GM18520 (cell line): ENCODE results near the gene UQCC2.

Experiments
- ATAC-seq: cut with Tn5 transposase; IDR thresholded peaks from one replicate; pipeline ENCODE4 v1.9.1; 2021; ENCODE audit not compliant: unreplicated experiment

Gene UQCC2

GRCh38 chr6:33708516-33709204 is 2.8 kb downstream of the UQCC2 start:
- no peak for ATAC-seq

- no peak for ATAC-seq
These were observed 3.7 kb downstream of the UQCC2 start for GRCh38 chr6:33707771-33708170.

GRCh38 chr6:33705955-33706725 is 5.4 kb downstream of the UQCC2 start:
- ATAC-seq = no peak

DNA sequence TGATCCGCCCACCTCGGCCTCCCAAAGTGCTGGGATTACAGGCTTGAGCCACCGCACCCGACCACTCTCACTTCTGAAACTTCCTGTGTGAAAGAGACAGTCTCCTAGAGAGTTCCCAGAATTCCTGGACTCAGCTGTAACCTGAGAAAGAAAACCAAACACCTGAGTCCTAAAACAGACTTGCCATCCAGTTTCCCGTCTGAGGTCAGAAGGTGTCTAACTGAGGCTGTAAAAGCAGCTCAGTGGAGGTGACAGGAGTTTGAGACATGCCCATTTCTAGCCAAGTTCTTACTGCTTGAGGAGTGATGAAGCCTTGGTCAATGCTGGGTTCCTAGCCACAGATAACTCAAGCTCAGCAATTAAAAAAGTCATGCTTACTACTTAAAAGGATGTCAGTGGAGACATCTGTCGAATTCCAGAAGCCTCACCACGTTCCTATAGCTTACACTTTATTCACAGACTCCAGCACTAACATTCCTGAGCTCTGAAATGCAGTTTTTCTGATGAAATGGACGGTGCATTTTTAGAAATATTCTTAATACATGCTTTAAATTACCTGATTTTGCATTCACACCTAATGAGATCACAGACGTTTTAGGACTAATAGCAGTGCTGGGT is 6.1 kb downstream of the UQCC2 start:
- no peak for ATAC-seq

- no peak for ATAC-seq
These were observed 7.1 kb downstream of the UQCC2 start for GRCh38 chr6:33704215-33705066.

DNA sequence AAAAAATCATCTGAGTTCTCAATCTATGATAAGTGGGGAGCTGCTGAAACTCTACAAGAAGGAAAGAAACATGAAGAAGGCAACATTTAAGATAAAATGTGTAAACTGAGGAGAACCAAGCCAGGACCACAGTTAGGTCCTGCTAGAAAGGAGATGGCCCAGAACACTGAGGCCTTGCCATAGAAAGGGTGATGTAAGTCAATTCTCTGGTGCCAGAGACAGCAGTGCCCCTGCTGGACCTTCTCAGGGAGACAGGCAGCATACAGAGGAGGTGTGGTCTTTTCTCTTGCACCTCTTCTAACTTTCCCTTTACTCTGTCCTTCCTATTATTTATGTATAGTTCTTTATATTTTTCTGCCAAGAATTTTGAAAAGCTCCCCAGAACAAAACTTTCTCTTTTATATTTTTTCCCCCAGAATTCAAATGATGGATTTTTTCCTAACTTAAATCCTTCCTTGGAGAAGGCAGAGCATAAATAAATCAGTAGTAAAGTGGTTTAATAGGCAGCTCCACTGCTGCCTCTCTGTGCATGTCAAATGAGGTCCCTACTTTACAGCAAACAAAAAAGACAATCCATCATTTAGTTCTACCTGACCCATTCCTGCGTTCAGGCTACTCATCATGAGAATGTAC is 9.0 kb downstream of the UQCC2 start:
- ATAC-seq = no peak

DNA sequence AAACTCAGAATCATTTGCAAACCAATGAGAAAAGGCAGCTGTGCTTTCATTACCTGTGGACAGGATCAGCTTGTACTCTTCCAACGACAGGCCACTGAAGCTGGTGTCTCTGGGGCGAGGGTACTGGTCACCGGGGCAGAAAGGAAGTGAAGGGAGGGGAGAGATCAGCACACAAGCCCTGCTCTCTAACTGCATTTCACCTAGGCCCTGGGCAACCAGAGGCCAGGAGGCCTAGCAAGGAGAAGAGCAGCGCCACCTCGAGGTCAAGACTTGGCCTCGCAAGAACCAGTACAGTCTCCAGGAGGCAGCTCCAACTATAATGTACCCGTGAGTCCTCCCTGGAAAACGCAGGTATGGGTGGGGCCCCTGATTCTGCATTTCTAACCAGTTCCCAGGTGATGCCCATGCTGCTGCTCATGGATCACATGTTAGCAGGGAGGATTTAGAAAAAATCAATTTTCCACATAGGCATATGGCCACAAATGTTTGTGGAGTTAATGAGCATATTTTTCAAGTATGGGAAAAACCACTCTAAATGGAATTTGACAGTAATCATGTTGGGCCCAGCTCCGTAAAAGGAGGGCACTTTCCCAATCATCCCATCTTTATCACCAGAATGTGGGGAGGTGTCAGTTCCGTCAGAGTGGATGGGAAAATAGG is 11.0 kb downstream of the UQCC2 start:
- ATAC-seq = no peak

GRCh38 chr6:33699739-33700138 is 11.8 kb downstream of the UQCC2 start:
- no peak for ATAC-seq

DNA sequence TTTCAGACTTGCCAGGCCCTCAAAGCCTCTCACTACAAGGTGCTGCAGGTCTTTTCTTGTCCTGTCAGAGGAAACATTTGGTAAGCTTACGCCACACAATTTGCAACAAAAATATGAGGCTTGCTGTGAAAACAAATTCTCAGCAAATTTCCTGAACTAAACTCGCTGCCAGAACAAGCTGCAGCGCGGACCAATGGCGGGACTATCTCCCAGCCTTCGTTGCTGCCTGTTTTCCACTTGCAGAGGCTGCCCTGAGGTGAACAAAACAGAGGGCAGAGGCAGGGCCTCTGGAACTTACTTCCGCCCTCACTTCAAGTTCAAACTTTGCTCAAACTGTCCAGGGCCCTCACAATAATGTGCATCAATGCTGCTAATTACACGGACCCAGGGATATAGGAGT is 12.4 kb downstream of the UQCC2 start:
- no peak for ATAC-seq

- ATAC-seq = no peak
These were observed 13.0 kb downstream of the UQCC2 start for GRCh38 chr6:33698494-33698893.

- ATAC-seq = no peak
These were observed 13.7 kb downstream of the UQCC2 start for GRCh38 chr6:33697845-33698244.

DNA sequence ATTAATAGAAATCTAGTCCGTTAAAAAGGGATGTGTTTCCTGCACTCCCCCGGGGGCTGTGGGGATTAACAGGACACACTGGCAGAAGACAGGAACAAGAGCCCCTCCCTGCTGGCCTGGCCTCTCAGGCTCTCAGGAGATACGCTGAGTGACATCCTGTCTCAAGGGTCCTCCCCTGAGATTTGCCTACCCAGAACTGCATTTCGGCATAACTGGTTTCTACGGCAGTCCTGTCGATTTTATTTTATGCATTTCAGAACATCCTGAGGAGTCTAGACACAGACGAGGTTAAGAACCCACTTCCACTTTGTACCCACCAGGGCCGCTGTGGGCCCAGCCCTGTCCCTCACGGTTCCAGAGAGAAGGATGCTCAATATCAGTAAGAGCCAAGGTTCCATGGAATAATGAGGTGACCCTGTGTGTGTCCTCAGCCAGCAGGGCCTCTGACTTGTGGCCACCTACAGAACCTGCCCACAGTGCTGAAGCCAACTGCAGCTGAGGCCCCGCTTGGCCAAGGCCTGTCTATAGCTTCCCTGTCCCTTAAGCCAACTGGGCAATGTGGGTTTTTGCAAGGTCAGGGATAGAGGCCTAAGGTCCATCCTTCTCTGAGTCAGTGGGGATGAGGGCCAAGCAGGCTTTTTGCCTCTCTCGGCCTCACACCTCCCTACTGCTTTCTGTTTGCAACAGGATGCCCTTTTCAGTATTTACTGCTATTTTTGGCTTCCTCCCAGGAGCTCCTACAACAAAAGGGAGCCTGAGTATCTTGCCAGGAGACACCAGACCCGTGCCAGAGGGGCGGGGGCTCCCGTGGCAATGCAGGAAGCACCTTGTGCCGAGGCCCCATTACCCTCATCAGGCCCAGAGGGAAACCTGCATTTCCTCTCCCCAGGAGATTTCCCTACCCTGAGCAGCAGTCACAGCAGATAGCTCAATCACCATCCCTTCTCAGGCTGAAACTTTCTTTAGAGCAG is 14.7 kb downstream of the UQCC2 start:
- no peak for ATAC-seq

DNA sequence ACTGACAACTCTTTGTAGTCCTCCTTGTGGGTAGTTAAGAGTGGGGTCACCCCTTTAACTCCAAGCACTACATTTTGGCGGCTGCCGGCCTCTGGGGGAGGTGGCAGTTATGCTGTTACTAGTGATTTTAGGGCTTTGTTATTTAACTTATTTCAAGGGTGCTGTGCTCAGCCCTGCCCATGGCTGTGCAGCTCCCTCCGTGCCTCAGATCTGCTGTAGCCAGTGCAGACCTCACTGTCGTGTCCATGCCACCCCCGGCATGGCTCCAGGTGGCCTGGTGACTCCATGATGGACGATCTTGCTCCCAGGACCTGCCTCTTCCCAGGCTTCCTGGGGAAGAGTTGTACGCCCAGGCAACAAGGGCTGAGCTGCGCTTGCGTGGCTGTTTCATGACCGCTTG is 15.4 kb downstream of the UQCC2 start:
- no peak for ATAC-seq

GRCh38 chr6:33695451-33695887 is 16.0 kb downstream of the UQCC2 start:
- no peak for ATAC-seq

GRCh38 chr6:33694977-33695376 is 16.5 kb downstream of the UQCC2 start:
- no peak for ATAC-seq

DNA sequence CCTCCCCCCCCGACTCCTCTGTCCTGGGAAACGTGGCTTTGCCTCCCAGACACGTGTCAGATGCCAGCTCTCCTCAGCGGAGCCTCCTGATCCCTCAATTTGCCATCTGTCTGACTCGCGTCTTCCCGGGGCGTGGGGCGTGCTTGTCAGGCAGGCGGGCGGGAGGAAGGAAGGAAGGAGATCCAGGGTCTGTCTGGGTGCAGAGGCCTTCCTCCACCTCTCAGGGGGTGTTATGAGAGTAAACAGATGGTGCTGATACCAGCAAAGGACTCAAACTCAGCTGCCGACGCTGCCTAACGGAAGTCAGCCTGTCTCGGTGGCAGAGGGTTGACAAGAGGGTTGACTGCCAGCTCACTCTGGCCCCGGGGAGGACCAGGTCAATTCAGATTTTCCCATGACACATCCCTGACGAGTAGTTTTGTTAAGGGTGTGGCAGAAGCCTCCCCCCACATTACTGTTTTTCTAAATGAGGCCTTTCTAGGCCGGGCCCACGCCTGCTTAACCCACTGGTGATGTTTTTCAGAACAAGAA is 17.0 kb downstream of the UQCC2 start:
- ATAC-seq = no peak

- ATAC-seq = no peak
These were observed 18.1 kb downstream of the UQCC2 start for GRCh38 chr6:33693186-33694105.

DNA sequence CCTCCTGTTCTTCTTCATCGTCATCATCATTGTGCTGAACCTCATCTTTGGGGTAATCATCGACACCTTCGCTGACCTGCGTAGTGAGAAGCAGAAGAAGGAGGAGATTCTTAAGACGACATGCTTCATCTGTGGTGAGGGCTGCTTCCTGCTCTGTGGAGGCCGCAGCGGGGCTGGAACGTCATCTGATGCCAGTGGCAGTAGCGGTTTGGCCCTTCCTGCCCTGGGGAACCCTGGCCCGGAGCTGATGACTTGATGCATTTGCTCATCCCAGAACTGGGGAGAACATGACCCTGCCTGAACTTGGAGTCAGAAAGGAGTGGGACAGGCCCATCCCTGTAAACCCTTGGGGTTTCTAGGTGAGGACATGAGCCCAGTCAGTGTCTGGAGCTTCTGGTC is 18.7 kb downstream of the UQCC2 start:
- no peak for ATAC-seq
